CD4-positive, alpha-beta T cell treated with Interleukin-12 subunit alpha and Interleukin-12 subunit beta, for 1 hour (primary cell): Measurements from ENCODE around the gene RFC4.
"Not testable (repeated sequence)": the region's sequence is repeated elsewhere in the genome, so short reads cannot be mapped to it uniquely, and the experiment has no call there.

ENCODE experiments used
- DNase-seq: peaks from one replicate; pipeline ENCODE4 v3.0.0-alpha.2; 2020

The RFC4 gene

GRCh38 chr3:186806089-186807055, at the start of gene RFC4:
TSS of gene RFC4 (minus strand) at chr3:186806482. CDS start at chr3:186804713, 1,769 bp downstream.
- DNase-seq: peak; percentile 82

- no peak for DNase-seq
Measured at GRCh38 chr3:186854954-186855353, 48.7 kb upstream of the RFC4 start.

- no peak for DNase-seq
Measured at GRCh38 chr3:186854146-186854545, 47.9 kb upstream of the RFC4 start.

GRCh38 chr3:186852994-186853393, 46.7 kb upstream of the RFC4 start:
- DNase-seq: no peak

GRCh38 chr3:186851835-186852234, 45.6 kb upstream of the RFC4 start:
- DNase-seq: not testable (repeated sequence)

- DNase-seq: peak; percentile 72
Measured at GRCh38 chr3:186849374-186849975, 43.2 kb upstream of the RFC4 start.

GRCh38 chr3:186847437-186847836, 41.2 kb upstream of the RFC4 start:
- no peak for DNase-seq

GRCh38 chr3:186845756-186846155, 39.5 kb upstream of the RFC4 start:
- DNase-seq: no peak

- DNase-seq: no peak
Measured at GRCh38 chr3:186844908-186845307, 38.6 kb upstream of the RFC4 start.

GRCh38 chr3:186843039-186843432, 36.8 kb upstream of the RFC4 start:
- DNase-seq: no peak

GRCh38 chr3:186842426-186843038, 36.2 kb upstream of the RFC4 start, which contains the start of gene ADIPOQ:
TSS of gene ADIPOQ (plus strand) at chr3:186842710. CDS start at chr3:186853059, 10,349 bp downstream.
- DNase-seq: no peak

GRCh38 chr3:186841620-186842019, 35.3 kb upstream of the RFC4 start:
- DNase-seq: no peak

- DNase-seq: no peak
Measured at GRCh38 chr3:186839874-186840641, 33.8 kb upstream of the RFC4 start.

GRCh38 chr3:186832276-186832675, 26.0 kb upstream of the RFC4 start:
- no peak for DNase-seq

- no peak for DNase-seq
Measured at GRCh38 chr3:186831798-186832197, 25.5 kb upstream of the RFC4 start.

GRCh38 chr3:186828340-186828739, 22.1 kb upstream of the RFC4 start:
- no peak for DNase-seq

GRCh38 chr3:186826976-186827857, 20.9 kb upstream of the RFC4 start:
- peak; percentile 90 for DNase-seq

- DNase-seq: peak; percentile 20
Measured at GRCh38 chr3:186826410-186826975, 20.2 kb upstream of the RFC4 start.

- DNase-seq: no peak
Measured at GRCh38 chr3:186825872-186826409, 19.7 kb upstream of the RFC4 start.

- DNase-seq: no peak
Measured at GRCh38 chr3:186825294-186825821, 19.1 kb upstream of the RFC4 start.
